Measurements from ENCODE around the gene NEU1.

- TF ChIP-seq CTCF (conservative IDR thresholded peaks at IDR 0.05; ENCODE audit: low read depth, low read length): no peak
- no peak for TF ChIP-seq EZH2 (IDR thresholded peaks at IDR 0.05; ENCODE audit: borderline replicate concordance, low read depth, low read length, poor library complexity, severe bottlenecking)
Observed at GRCh38 chr6:31877651-31878161, 15.1 kb upstream of the NEU1 start.

All from A673 (cell line).